ENCODE results near the gene PEMT. TPM values are rescaled to one million over a fixed set of nuclear protein-coding genes. Genes with fewer than 3 reads are reported as not detected.
"Not testable (repeated sequence)": the region's sequence is repeated elsewhere in the genome, so short reads cannot be mapped to it uniquely, and the experiment has no call there.

The PEMT gene
- total and polyA plus RNA-seq, 9 donors, result 6.6 to 62.8 (median 32.5) TPM

- Histone ChIP-seq H3K27me3 (no peaks in the 10 kb centered on the region), H3K27ac (no peak overlapping the region), H3K9me3 (no peaks in the 10 kb centered on the region), H3K4me3 (no peak overlapping the region), H3K4me1 (ENCODE audit: insufficient read depth) (no peaks in the 10 kb centered on the region), H3K36me3 (no peaks in the 10 kb centered on the region)
- TF ChIP-seq POLR2A (IDR thresholded peaks at IDR 0.05) (no peak), EP300 (IDR thresholded peaks at IDR 0.05) (no peak)
- TF ChIP-seq, protein P1, sequence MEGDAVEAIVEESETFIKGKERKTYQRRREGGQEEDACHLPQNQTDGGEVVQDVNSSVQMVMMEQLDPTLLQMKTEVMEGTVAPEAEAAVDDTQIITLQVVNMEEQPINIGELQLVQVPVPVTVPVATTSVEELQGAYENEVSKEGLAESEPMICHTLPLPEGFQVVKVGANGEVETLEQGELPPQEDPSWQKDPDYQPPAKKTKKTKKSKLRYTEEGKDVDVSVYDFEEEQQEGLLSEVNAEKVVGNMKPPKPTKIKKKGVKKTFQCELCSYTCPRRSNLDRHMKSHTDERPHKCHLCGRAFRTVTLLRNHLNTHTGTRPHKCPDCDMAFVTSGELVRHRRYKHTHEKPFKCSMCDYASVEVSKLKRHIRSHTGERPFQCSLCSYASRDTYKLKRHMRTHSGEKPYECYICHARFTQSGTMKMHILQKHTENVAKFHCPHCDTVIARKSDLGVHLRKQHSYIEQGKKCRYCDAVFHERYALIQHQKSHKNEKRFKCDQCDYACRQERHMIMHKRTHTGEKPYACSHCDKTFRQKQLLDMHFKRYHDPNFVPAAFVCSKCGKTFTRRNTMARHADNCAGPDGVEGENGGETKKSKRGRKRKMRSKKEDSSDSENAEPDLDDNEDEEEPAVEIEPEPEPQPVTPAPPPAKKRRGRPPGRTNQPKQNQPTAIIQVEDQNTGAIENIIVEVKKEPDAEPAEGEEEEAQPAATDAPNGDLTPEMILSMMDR (IDR thresholded peaks at IDR 0.05), result no peak
- intact Hi-C loops (cut with DNase I), result no loop called here
- WGBS, 3 donors, result 48 to 82% (median 50%) methylated on average over 2 of the region's 2 CpGs
- no peak for DNase-seq
Measured at GRCh38 chr17:17487998-17488397, 103.5 kb downstream of the PEMT start.

GRCh38 chr17:17486416-17486815 lies 105.1 kb downstream of the PEMT start:
- 95 to 97% (median 96%) methylated on average over 18 to 23 of the region's 23 CpGs for WGBS, 3 donors
- H3K36me3 ChIP-seq; H3K9me3 ChIP-seq; H3K27ac ChIP-seq; H3K4me3 ChIP-seq; H3K4me1 ChIP-seq (ENCODE audit: insufficient read depth); intact Hi-C loops (cut with DNase I); DNase-seq; H3K27me3 ChIP-seq: not testable (repeated sequence)

GRCh38 chr17:17485420-17485819 lies 106.1 kb downstream of the PEMT start:
- Histone ChIP-seq H3K27ac (no peak overlapping the region), H3K9me3 (no peaks in the 10 kb centered on the region), H3K27me3 (no peaks in the 10 kb centered on the region), H3K4me3 (no peak overlapping the region), H3K36me3 (no peaks in the 10 kb centered on the region), H3K4me1 (ENCODE audit: insufficient read depth) (no peaks in the 10 kb centered on the region)
- TF ChIP-seq POLR2A (IDR thresholded peaks at IDR 0.05) (no peak), EP300 (IDR thresholded peaks at IDR 0.05) (no peak)
- TF ChIP-seq, protein P1 (IDR thresholded peaks at IDR 0.05), result no peak
- whole genome bisulfite sequencing, 3 donors, result 87 to 90% (median 89%) methylated on average over 6 of the region's 6 CpGs
- intact Hi-C loops (cut with DNase I), result no loop called here
- DNase-seq, result no peak

DNA sequence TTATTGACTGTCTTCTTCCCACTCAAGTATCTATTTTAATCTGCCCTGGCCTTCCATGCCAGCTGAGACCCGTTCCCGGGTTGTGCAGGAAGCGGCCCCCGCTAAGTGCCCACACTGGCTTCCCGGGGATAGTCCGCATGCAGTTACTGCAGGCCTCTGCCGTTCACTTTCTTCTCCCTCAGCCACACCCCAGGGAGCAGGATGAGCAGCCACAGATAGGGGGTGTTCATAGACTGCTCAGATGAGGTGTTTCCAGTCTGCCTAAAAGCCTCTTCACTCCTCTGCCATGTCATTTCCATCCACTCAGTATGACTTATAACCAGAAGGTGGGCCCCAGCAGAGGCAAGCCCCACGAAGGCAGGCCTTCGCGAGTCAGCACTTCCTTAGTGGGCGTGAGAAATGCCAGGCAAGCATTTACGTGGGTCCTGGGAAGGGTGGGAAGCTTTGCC lies 107.0 kb downstream of the PEMT start:
- intact Hi-C loops (cut with DNase I), result no loop called here
- no peaks in the 10 kb centered on the region for H3K9me3 ChIP-seq
- H3K27me3 ChIP-seq, result no peaks in the 10 kb centered on the region
- no peak for DNase-seq
- H3K36me3 ChIP-seq, result no peaks in the 10 kb centered on the region
- no peak overlapping the region for H3K27ac ChIP-seq
- no peak overlapping the region for H3K4me3 ChIP-seq
- TF ChIP-seq, protein P1 (IDR thresholded peaks at IDR 0.05), result no peak
- TF ChIP-seq POLR2A (IDR thresholded peaks at IDR 0.05) (no peak), EP300 (IDR thresholded peaks at IDR 0.05) (no peak)
- 70 to 77% (median 73%) methylated on average over 12 of the region's 12 CpGs for WGBS, 3 donors
- no peaks in the 10 kb centered on the region for H3K4me1 ChIP-seq (ENCODE audit: insufficient read depth)

DNA sequence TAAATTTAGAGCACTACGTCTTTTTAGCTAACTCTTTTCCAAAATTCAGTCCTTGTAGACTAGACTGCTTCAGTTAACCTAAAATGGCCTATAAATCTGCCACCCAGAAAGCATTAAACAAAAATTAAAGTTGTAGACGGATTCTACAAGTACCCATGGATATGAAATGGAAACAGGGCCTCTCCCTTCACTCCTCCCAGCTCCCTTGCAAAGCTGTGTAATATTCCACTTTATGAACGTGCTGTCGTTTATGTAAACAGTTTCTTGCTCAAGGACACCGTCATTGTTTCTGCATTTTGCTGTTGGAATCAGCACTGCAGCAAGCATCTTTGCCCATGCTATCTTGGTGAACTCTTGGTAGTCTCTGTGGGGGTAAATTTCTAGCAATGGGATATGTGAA lies 109.6 kb downstream of the PEMT start:
- Histone ChIP-seq H3K4me1 (ENCODE audit: insufficient read depth) (no peaks in the 10 kb centered on the region), H3K27me3 (no peaks in the 10 kb centered on the region), H3K9me3 (no peaks in the 10 kb centered on the region), H3K36me3 (no peaks in the 10 kb centered on the region), H3K27ac (no peak overlapping the region), H3K4me3 (no peak overlapping the region)
- TF ChIP-seq, protein P1 (IDR thresholded peaks at IDR 0.05), result no peak
- 24 to 50% (median 37%) methylated on average over 5 of the region's 5 CpGs for WGBS, 3 donors
- intact Hi-C loops (cut with DNase I), result no loop called here
- DNase-seq, result no peak
